ENCODE measurements around the gene DGKI.

DGKI gene

DNA sequence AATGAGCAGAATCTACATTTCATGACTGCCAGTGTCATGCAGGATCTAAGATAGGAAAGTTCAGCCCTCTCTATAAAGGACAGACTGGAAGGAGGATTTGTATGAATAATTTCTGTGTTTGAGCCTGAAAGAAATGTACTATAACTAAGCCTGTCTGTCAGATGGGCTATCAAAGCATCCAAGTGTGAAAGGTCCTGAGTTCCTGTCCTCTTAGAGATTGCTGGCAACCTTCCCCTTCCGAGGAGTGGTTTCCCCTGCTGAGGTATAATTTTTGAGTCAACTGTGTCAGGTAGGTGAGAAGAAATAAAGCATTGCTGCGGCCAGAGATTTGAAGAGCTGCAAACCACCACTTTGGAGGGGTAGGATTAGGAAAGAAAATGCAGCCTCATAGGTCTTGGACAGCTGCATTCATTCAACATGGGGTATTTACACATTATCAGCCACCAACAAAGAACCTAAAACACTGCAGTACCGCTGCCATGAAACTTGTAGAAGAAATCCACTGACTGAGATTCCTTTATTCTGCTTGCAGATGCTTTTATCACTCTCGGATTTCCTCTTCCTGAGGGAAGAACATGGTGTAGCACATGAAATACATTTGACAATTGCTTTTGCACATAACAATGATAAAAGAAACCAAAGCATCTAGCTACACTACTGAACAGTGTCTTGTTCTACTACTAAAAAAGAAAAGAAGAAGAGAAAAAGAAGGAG, 189.1 kb downstream of the DGKI start:
- in situ Hi-C loops (cut with MboI; ENCODE audit: low sequenced_read_pairs, unreplicated experiment): loop anchor here (5.0 to 10.0 kb wide), 2 partner anchors 240 to 347 kb away; partner anchors contain the start of gene CREB3L2
- TF ChIP-seq, protein P1, sequence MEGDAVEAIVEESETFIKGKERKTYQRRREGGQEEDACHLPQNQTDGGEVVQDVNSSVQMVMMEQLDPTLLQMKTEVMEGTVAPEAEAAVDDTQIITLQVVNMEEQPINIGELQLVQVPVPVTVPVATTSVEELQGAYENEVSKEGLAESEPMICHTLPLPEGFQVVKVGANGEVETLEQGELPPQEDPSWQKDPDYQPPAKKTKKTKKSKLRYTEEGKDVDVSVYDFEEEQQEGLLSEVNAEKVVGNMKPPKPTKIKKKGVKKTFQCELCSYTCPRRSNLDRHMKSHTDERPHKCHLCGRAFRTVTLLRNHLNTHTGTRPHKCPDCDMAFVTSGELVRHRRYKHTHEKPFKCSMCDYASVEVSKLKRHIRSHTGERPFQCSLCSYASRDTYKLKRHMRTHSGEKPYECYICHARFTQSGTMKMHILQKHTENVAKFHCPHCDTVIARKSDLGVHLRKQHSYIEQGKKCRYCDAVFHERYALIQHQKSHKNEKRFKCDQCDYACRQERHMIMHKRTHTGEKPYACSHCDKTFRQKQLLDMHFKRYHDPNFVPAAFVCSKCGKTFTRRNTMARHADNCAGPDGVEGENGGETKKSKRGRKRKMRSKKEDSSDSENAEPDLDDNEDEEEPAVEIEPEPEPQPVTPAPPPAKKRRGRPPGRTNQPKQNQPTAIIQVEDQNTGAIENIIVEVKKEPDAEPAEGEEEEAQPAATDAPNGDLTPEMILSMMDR (IDR thresholded peaks at IDR 0.05; ENCODE audit: borderline replicate concordance, control extremely low read depth, extremely low read depth, insufficient read depth, missing control alignments): no peak
- DNase-seq (ENCODE audit: low spot score): no peak

DNA sequence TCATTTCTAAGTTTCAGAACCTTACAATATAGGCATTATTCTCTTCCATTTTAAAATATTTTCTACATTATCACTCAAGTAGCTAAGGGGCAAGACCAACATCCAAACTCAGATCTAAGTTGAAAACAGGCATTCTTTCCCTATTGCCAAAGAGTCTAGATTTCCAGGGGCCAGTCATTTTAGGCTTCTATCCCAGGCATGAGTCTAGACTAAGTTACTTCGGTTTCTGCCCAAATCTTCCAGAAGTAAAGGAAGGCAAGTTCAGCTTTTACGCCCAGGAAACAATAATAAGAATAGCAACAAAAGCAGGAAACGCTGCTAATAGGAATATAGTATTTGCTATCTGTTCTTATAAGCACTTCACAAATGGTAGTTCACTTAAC, 189.9 kb downstream of the DGKI start:
- TF ChIP-seq, protein P1 (IDR thresholded peaks at IDR 0.05; ENCODE audit: borderline replicate concordance, control extremely low read depth, extremely low read depth, insufficient read depth, missing control alignments): no peak
- DNase-seq (ENCODE audit: low spot score): no peak
- in situ Hi-C loops (cut with MboI; ENCODE audit: low sequenced_read_pairs, unreplicated experiment): loop anchor here (5.0 to 10.0 kb wide), 2 partner anchors 240 to 348 kb away; partner anchors contain the start of gene CREB3L2

DNA sequence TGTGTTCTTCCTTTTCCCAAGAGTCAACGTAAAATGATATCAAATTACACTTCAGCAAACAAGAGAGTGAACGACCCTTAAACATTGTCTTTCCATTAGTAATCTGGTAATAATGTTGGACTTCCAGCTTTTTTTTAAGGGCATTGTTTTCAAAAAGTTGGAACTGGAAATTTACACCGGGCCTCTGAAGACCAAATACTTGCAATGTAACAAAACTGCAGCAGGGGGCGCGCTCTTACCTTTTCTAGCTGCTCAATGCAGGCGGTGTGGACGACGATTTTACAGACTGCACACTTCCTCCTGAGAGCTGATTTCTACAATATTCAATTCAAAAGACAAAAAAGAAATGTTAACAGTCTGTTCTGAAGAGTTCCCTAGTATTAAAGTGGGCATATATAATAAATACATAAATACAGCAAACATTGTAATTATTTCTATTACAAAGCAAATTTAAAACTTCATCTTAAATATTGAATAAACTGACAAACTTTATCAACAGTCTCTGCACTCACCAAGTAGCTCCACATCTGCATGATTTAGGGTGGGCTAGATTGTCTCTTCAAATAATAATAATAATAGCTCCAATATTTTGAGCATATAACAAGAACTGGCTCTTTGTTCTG, 190.4 kb downstream of the DGKI start:
- in situ Hi-C loops (cut with MboI; ENCODE audit: low sequenced_read_pairs, unreplicated experiment): loop anchor here (5.0 to 10.0 kb wide), 2 partner anchors 241 to 348 kb away; partner anchors contain the start of gene CREB3L2
- DNase-seq (ENCODE audit: low spot score): peak; percentile 74
- TF ChIP-seq, protein P1 (IDR thresholded peaks at IDR 0.05; ENCODE audit: borderline replicate concordance, control extremely low read depth, extremely low read depth, insufficient read depth, missing control alignments): peak; percentile 68

DNA sequence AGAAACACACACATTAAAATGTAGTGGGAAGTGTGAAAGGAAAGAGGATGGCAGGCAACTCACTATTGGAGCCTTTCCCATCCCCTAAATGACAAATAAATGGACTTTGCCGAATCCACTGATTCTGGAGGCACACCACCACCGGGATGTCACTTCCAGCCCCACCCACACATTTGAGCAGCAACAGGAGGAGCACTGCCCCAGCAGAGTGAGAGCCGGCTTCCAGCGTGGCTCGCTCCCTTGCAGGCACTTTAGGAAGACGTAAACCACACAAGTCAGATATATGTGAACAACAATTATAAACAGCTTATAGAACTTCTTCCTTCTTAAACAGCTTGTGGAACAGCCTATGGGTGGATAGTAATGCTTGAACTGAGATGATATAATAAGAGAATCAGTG, 191.0 kb downstream of the DGKI start:
- in situ Hi-C loops (cut with MboI; ENCODE audit: low sequenced_read_pairs, unreplicated experiment): loop anchor here (5.0 to 10.0 kb wide), 2 partner anchors 241 to 349 kb away; partner anchors contain the start of gene CREB3L2
- DNase-seq (ENCODE audit: low spot score): no peak
- TF ChIP-seq, protein P1 (IDR thresholded peaks at IDR 0.05; ENCODE audit: borderline replicate concordance, control extremely low read depth, extremely low read depth, insufficient read depth, missing control alignments): no peak

DNA sequence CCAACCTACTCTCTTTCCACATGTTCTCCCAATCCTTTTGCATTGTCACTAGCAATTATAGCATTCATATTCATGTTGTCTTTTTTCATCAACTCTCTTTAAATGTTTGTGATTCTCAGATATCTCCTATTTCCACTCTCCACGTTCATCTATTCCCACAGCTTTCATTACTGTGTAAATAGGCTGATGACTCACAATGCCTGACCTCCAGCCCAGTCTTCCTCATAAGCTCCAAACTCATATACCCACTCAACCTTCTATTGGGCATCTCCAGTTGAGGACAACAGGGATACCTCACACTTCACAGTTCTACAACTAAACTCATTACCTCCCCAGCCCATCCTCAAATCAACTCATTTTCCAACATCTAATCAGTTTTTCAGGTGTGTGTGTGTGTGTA, 194.1 kb downstream of the DGKI start:
- no peak for DNase-seq (ENCODE audit: low spot score)
- in situ Hi-C loops (cut with MboI; ENCODE audit: low sequenced_read_pairs, unreplicated experiment): loop anchor here (10.0 kb wide), 1 partner anchor 352 kb away; the partner anchor contains the start of gene CREB3L2
- TF ChIP-seq, protein P1 (IDR thresholded peaks at IDR 0.05; ENCODE audit: borderline replicate concordance, control extremely low read depth, extremely low read depth, insufficient read depth, missing control alignments): no peak

DNA sequence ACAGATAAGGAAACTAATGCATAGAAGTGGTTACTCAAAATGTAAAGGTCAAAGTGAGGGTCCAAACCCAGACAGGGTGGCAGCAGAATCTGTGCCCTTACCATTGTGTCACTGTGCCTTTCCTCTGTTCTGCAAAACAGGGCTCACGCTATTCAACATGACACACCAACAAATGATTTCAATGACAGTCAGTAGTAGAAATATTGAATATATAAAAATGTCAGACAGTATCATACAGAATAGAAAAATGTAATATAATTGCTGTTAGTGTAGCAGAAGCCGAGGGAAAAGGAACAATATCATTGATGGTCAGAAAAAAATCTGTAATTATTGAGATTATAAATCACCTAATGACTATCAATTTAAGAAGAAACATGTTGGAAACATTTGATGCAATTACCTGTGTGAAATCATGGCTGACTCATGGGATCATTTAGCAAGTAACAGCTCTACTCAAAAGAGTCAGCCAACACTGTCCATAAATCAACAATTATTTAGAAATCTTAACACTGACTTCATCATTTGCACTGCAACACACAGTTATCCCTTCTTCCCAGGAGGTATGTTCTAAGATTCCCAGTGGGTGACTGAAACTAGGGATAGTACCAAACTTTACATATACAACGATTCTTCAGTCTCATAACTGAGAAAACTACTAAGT, 198.7 kb downstream of the DGKI start:
- in situ Hi-C loops (cut with MboI; ENCODE audit: low sequenced_read_pairs, unreplicated experiment): no loop called here
- TF ChIP-seq, protein P1 (IDR thresholded peaks at IDR 0.05; ENCODE audit: borderline replicate concordance, control extremely low read depth, extremely low read depth, insufficient read depth, missing control alignments): no peak
- no peak for DNase-seq (ENCODE audit: low spot score)

Measured in GM13976 (cell line).